HPDE6-E6E7 (cell line): ENCODE data around the gene SCAF4.
"Not testable (repeated sequence)": the region's sequence is repeated elsewhere in the genome, so short reads cannot be mapped to it uniquely, and the experiment has no call there.

Experiments
- DNase-seq: peaks from one replicate; pipeline ENCODE4 v3.0.0; 2011; ENCODE audit warnings: missing footprints; ENCODE audit errors: extremely low spot score

Gene SCAF4

GRCh38 chr21:31741116-31741515 is 9.2 kb upstream of the SCAF4 start:
- DNase-seq, result no peak

- DNase-seq, result not testable (repeated sequence)
These were observed 5.9 kb upstream of the SCAF4 start for GRCh38 chr21:31737586-31738397.

GRCh38 chr21:31735511-31735992 is 3.6 kb upstream of the SCAF4 start:
- DNase-seq, result no peak

GRCh38 chr21:31733551-31734149 is 1.7 kb upstream of the SCAF4 start:
- DNase-seq, result no peak

GRCh38 chr21:31732597-31733550 is 956 bp upstream of the SCAF4 start:
- DNase-seq, result no peak

- DNase-seq, result no peak
These were observed 662 bp downstream of the SCAF4 start for GRCh38 chr21:31731056-31731856.

GRCh38 chr21:31730712-31731055 is 1.2 kb downstream of the SCAF4 start:
- no peak for DNase-seq

GRCh38 chr21:31729622-31730343 is 2.1 kb downstream of the SCAF4 start:
- DNase-seq, result no peak

- no peak for DNase-seq
These were observed 3.0 kb downstream of the SCAF4 start for GRCh38 chr21:31728952-31729351.

- DNase-seq, result no peak
These were observed 3.7 kb downstream of the SCAF4 start for GRCh38 chr21:31728191-31728590.

GRCh38 chr21:31727181-31727580 is 4.7 kb downstream of the SCAF4 start:
- DNase-seq, result no peak

- DNase-seq, result no peak
These were observed 5.5 kb downstream of the SCAF4 start for GRCh38 chr21:31726407-31726806.

GRCh38 chr21:31725202-31725839 is 6.6 kb downstream of the SCAF4 start:
- DNase-seq, result no peak

GRCh38 chr21:31724552-31724951 is 7.4 kb downstream of the SCAF4 start:
- DNase-seq, result no peak

- no peak for DNase-seq
These were observed 10.5 kb downstream of the SCAF4 start for GRCh38 chr21:31721381-31721780.

- DNase-seq, result no peak
These were observed 11.2 kb downstream of the SCAF4 start for GRCh38 chr21:31720739-31721138.

GRCh38 chr21:31720330-31720729 is 11.6 kb downstream of the SCAF4 start:
- DNase-seq, result no peak

- DNase-seq, result no peak
These were observed 15.8 kb downstream of the SCAF4 start for GRCh38 chr21:31716106-31716505.

GRCh38 chr21:31714741-31715365 is 17.1 kb downstream of the SCAF4 start:
- DNase-seq, result no peak
